Measurements from ENCODE around the gene SLC40A1.

DNA sequence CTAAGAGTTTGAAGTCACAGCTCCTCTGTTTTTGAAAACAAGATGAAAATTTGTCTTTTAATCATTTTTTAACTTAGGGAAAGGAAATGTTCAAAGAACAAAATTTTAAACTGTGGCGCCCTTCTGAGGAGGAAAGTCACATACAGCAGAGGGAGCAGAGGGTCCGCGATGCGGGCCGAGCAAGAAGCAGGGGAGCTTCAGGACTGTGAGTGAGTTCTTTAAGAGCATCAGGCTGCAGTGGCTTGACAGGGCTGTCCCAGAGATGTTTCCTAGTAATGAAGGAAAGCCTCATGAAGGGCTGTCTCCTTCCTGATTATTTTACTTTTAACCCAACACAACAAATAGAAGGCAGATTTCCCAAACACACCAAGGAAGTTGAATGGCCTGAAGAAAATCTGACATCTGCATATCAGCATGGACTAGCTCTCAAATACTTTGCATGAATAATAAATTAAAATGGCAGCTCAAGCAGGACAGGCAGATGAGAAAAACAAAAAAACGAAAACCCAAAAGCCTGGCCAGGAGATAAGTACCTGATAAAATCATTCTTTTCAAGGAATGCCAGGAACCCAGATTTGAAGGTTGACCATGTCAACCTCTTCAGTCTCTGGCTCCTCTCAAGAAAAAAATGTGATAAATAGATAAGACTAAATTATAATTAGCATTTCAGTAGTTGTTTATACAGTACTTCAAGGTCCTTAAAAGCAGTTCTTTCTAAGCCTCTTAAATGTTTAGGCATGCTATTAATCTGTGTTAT lies 60.8 kb downstream of the SLC40A1 start:
- TF ChIP-seq YY1 (IDR thresholded peaks at IDR 0.05) (no peak), EGR1 (IDR thresholded peaks at IDR 0.05; ENCODE audit: low read depth in 2 of 2) (no peak), MAX (IDR thresholded peaks at IDR 0.05) (no peak), RAD21 (IDR thresholded peaks at IDR 0.05) (no peak), SP1 (IDR thresholded peaks at IDR 0.05) (no peak), ATF3 (IDR thresholded peaks at IDR 0.05) (no peak), FOXA1 (IDR thresholded peaks at IDR 0.05) (no peak)
- TF ChIP-seq, protein P1, sequence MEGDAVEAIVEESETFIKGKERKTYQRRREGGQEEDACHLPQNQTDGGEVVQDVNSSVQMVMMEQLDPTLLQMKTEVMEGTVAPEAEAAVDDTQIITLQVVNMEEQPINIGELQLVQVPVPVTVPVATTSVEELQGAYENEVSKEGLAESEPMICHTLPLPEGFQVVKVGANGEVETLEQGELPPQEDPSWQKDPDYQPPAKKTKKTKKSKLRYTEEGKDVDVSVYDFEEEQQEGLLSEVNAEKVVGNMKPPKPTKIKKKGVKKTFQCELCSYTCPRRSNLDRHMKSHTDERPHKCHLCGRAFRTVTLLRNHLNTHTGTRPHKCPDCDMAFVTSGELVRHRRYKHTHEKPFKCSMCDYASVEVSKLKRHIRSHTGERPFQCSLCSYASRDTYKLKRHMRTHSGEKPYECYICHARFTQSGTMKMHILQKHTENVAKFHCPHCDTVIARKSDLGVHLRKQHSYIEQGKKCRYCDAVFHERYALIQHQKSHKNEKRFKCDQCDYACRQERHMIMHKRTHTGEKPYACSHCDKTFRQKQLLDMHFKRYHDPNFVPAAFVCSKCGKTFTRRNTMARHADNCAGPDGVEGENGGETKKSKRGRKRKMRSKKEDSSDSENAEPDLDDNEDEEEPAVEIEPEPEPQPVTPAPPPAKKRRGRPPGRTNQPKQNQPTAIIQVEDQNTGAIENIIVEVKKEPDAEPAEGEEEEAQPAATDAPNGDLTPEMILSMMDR (IDR thresholded peaks at IDR 0.05; ENCODE audit: low read depth, low read length, missing input control) = no peak
- TF ChIP-seq, protein P2, sequence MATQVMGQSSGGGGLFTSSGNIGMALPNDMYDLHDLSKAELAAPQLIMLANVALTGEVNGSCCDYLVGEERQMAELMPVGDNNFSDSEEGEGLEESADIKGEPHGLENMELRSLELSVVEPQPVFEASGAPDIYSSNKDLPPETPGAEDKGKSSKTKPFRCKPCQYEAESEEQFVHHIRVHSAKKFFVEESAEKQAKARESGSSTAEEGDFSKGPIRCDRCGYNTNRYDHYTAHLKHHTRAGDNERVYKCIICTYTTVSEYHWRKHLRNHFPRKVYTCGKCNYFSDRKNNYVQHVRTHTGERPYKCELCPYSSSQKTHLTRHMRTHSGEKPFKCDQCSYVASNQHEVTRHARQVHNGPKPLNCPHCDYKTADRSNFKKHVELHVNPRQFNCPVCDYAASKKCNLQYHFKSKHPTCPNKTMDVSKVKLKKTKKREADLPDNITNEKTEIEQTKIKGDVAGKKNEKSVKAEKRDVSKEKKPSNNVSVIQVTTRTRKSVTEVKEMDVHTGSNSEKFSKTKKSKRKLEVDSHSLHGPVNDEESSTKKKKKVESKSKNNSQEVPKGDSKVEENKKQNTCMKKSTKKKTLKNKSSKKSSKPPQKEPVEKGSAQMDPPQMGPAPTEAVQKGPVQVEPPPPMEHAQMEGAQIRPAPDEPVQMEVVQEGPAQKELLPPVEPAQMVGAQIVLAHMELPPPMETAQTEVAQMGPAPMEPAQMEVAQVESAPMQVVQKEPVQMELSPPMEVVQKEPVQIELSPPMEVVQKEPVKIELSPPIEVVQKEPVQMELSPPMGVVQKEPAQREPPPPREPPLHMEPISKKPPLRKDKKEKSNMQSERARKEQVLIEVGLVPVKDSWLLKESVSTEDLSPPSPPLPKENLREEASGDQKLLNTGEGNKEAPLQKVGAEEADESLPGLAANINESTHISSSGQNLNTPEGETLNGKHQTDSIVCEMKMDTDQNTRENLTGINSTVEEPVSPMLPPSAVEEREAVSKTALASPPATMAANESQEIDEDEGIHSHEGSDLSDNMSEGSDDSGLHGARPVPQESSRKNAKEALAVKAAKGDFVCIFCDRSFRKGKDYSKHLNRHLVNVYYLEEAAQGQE (IDR thresholded peaks at IDR 0.05) = no peak
